GM18526 (cell line): ENCODE measurements around the gene COL16A1.

ENCODE experiments used
- POLR2A ChIP-seq: IDR thresholded peaks from 3 replicates; pipeline ENCODE4 v1.6.1; 2011; ENCODE audit not compliant: insufficient read length; ENCODE audit errors: extremely low read depth

COL16A1 gene

GRCh38 chr1:31742462-31743212 lies 38.8 kb upstream of the COL16A1 start:
- no peak for TF ChIP-seq POLR2A

- no peak for TF ChIP-seq POLR2A
Measured at GRCh38 chr1:31739346-31739745, 35.5 kb upstream of the COL16A1 start.

GRCh38 chr1:31736675-31737074 lies 32.9 kb upstream of the COL16A1 start:
- no peak for TF ChIP-seq POLR2A

- TF ChIP-seq POLR2A = no peak
Measured at GRCh38 chr1:31735571-31735970, 31.8 kb upstream of the COL16A1 start.

- TF ChIP-seq POLR2A = no peak
Measured at GRCh38 chr1:31734582-31735107, 30.8 kb upstream of the COL16A1 start.

- TF ChIP-seq POLR2A = no peak
Measured at GRCh38 chr1:31733389-31734219, 29.8 kb upstream of the COL16A1 start.

GRCh38 chr1:31732751-31733289 lies 29.0 kb upstream of the COL16A1 start:
- no peak for TF ChIP-seq POLR2A

- TF ChIP-seq POLR2A = no peak
Measured at GRCh38 chr1:31732343-31732742, 28.5 kb upstream of the COL16A1 start.

GRCh38 chr1:31731049-31731565 lies 27.3 kb upstream of the COL16A1 start:
- TF ChIP-seq POLR2A = no peak

GRCh38 chr1:31730336-31731048 lies 26.7 kb upstream of the COL16A1 start:
- TF ChIP-seq POLR2A = no peak

GRCh38 chr1:31727849-31728248 lies 24.0 kb upstream of the COL16A1 start:
- TF ChIP-seq POLR2A = no peak

GRCh38 chr1:31727195-31727594 lies 23.4 kb upstream of the COL16A1 start:
- TF ChIP-seq POLR2A = no peak

- no peak for TF ChIP-seq POLR2A
Measured at GRCh38 chr1:31726715-31727114, 22.9 kb upstream of the COL16A1 start.

- TF ChIP-seq POLR2A = no peak
Measured at GRCh38 chr1:31725777-31726535, 22.1 kb upstream of the COL16A1 start.
